Uterus (tissue), 4 donors: ENCODE measurements around the gene TAF5. TPM values are rescaled to one million over a fixed set of nuclear protein-coding genes. Genes with fewer than 3 reads are reported as not detected.

Experiments used
- DNase-seq, 2 donors: peaks; one replicate each; pipeline ENCODE4 v3.0.0-alpha.2; 2019 to 2020
- H3K27ac ChIP-seq, 2 donors: fragments of 200-600 bp; sonication (generic); 1 replicate in 1 of 2; 2 replicates in 1 of 2; pipeline ENCODE4 v1.5.1; 2016 to 2018
- H3K27me3 ChIP-seq, 2 donors: fragments of 200-600 bp; sonication (generic); one replicate each; pipeline ENCODE4 v1.5.1; 2018 to 2019; ENCODE audit warnings: control low read depth in 1 of 2
- H3K36me3 ChIP-seq, 2 donors: fragments of 200-600 bp; sonication (generic); one replicate each; pipeline ENCODE4 v1.5.1; 2019; ENCODE audit warnings: control low read depth in 1 of 2
- H3K4me1 ChIP-seq, 2 donors: fragments of 200-600 bp; sonication (generic); one replicate each; pipeline ENCODE4 v1.5.1; 2018 to 2019; ENCODE audit warnings: control low read depth in 1 of 2
- H3K4me3 ChIP-seq, 2 donors: fragments of 200-600 bp; sonication (generic); 1 replicate in 1 of 2; 2 replicates in 1 of 2; pipeline ENCODE4 v1.5.1; 2018 to 2019; ENCODE audit warnings: mild to moderate bottlenecking in 1 of 2
- H3K9me3 ChIP-seq, 2 donors: fragments of 200-600 bp; sonication (generic); one replicate each; pipeline ENCODE4 v1.5.1; 2019; ENCODE audit warnings: control low read depth in 1 of 2
- POLR2A ChIP-seq, 2 donors: fragments of 450-650 bp; IDR thresholded peaks; one replicate each; pipeline ENCODE4 v1.6.1; 2016; ENCODE audit warnings: antibody characterized with exemption in 2 of 2, mild to moderate bottlenecking in 1 of 2, moderate library complexity in 1 of 2
- intact Hi-C: fragments of 100-400 bp; cut with DNase I; formaldehyde crosslinking; loops from one replicate; pipeline ENCODE4 v1.15.1; 2023; ENCODE audit warnings: low total_unique reads
- total RNA-seq, 4 donors: library from RNA; depleted of rRNA in 3 of 4; stranded (reverse); fragments of >200 nt in 3 of 4; gene quantifications; one replicate each; pipeline versions ENCODE4 v1.1.0 to v1.2.4, GENCODE V29; 2014 to 2023
- TF ChIP-seq, protein P1 (sequence below), 4 experiments: fragments of 200-600 bp in 2 of 4; fragments of 450-650 bp in 2 of 4; sonication (generic) in 2 of 4; IDR thresholded peaks; one replicate each; pipeline ENCODE4 v1.5.1; 2016 to 2019; ENCODE audit warnings: antibody characterized with exemption in 4 of 4, mild to moderate bottlenecking in 2 of 4, moderate library complexity in 1 of 4
- donor health status: DM: yes; HTN: yes; CAD: no.

Gene TAF5
- total RNA-seq, 4 donors from 2014 or later = 1.8 to 8.6 (median 6.0) TPM

DNA sequence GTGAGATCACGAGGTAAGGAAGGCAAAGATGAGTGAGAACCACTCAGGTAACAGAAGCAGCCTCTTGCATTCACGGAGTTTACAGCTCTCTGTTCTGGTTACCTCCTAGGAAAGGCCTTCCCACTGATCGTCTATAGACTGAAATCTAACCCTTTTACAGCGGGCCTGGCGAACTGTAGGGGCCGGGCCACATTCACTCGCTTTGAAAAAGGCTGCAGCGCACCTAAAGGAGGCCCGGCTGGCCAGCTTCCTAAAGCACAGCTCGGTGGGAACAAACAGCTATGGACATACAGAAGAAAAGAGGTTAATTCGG is 27.9 kb downstream of the TAF5 start:
- TF ChIP-seq, protein P1, sequence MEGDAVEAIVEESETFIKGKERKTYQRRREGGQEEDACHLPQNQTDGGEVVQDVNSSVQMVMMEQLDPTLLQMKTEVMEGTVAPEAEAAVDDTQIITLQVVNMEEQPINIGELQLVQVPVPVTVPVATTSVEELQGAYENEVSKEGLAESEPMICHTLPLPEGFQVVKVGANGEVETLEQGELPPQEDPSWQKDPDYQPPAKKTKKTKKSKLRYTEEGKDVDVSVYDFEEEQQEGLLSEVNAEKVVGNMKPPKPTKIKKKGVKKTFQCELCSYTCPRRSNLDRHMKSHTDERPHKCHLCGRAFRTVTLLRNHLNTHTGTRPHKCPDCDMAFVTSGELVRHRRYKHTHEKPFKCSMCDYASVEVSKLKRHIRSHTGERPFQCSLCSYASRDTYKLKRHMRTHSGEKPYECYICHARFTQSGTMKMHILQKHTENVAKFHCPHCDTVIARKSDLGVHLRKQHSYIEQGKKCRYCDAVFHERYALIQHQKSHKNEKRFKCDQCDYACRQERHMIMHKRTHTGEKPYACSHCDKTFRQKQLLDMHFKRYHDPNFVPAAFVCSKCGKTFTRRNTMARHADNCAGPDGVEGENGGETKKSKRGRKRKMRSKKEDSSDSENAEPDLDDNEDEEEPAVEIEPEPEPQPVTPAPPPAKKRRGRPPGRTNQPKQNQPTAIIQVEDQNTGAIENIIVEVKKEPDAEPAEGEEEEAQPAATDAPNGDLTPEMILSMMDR (IDR thresholded peaks at IDR 0.05) = no peak
- no peak for TF ChIP-seq POLR2A (IDR thresholded peaks at IDR 0.05)
- no peaks in the 10 kb centered on the region for H3K27me3 ChIP-seq
- H3K27ac ChIP-seq = peak overlapping the region; percentile 73 to 83
- no peaks in the 10 kb centered on the region for H3K36me3 ChIP-seq
- DNase-seq = no peak
- peaks cover 0 to 13% of the 10 kb centered on the region in 2 donors for H3K4me1 ChIP-seq
- peak overlapping the region; percentile 72 to 82 for H3K4me3 ChIP-seq
- intact Hi-C loops = no loop called here
- H3K9me3 ChIP-seq = no peaks in the 10 kb centered on the region

DNA sequence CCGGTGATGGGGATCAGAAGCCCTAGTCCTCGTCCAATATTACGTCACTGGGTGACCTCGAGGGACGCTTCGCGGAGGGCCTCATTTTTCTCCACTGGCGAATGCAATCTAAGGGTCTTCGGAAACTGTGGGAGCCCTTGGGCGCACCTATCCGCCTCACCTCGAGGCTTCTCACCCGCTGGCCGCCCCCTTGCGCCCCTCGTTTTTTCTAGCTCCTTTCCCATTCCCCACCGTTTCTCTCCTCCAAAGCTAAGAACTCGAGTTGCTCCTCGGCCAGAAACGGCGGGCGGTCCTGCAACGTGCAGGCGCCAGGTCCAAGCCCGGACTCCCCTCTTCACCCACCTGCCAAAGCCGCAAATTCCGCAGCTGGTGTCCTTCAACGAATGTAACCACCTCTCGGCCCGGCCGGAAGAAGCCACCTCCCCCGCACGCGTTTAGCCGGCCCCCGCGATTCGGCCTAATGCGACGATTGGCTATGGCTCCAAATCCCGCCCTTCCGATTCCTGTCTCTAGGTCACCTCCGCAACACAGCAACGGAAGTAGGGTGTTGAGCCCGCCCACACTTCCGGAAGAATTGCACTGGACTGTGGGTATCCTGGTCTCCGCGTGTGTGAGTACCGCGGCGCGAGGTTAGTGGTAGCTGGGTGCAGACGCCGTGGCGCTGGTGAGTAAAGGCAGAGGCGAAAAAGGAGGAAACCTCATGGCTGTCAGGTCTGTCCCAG is 28.5 kb downstream of the TAF5 start, which contains the start of the genes ATP5MK and PDCD11:
Gene ATP5MK, minus strand, starts transcription at position 409 of the 722 bp plus-strand sequence. CDS start 4,018 bp downstream, outside the sequence.
Gene PDCD11, plus strand, starts transcription at position 560 of the 722 bp plus-strand sequence. CDS start 1,801 bp downstream, outside the sequence.
- intact Hi-C loops = no loop called here
- H3K4me1 ChIP-seq = peaks cover 0 to 13% of the 10 kb centered on the region in 2 donors
- no peaks in the 10 kb centered on the region for H3K36me3 ChIP-seq
- H3K9me3 ChIP-seq = no peaks in the 10 kb centered on the region
- H3K27ac ChIP-seq = peak within 1 kb of the TSS; percentile 73 to 83
- H3K4me3 ChIP-seq = peak within 1 kb of the TSS; percentile 72 to 82
- H3K27me3 ChIP-seq = no peaks in the 10 kb centered on the region
- peak; percentile 97 for DNase-seq
- TF ChIP-seq POLR2A (IDR thresholded peaks at IDR 0.05) = peak in 1 of 2 donors; percentile 61
- TF ChIP-seq, protein P1 (IDR thresholded peaks at IDR 0.05) = peak in 2 of 4 experiments; percentile 14 to 23

DNA sequence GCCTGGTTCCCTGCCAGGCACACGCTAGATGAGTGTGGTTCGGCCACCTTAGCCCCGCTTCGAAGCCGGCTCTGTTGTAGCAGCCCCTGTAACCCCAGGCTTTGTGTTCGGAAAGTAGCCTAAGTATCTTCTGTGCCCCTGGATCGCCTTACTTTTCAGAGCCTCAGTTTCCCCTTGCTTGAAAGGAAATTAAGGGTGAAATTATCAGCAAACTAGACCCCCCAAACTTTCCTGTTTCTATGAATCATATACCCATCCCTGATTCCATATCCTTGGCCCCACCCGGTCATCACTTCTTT is 29.0 kb downstream of the TAF5 start:
- H3K4me1 ChIP-seq = peaks cover 0 to 13% of the 10 kb centered on the region in 2 donors
- H3K27ac ChIP-seq = peak overlapping the region; percentile 57 to 73
- no peaks in the 10 kb centered on the region for H3K27me3 ChIP-seq
- intact Hi-C loops = no loop called here
- TF ChIP-seq POLR2A (IDR thresholded peaks at IDR 0.05) = no peak
- TF ChIP-seq, protein P1 (IDR thresholded peaks at IDR 0.05) = no peak
- H3K4me3 ChIP-seq = peak overlapping the region; percentile 72 to 82
- no peaks in the 10 kb centered on the region for H3K9me3 ChIP-seq
- no peak for DNase-seq
- no peaks in the 10 kb centered on the region for H3K36me3 ChIP-seq

DNA sequence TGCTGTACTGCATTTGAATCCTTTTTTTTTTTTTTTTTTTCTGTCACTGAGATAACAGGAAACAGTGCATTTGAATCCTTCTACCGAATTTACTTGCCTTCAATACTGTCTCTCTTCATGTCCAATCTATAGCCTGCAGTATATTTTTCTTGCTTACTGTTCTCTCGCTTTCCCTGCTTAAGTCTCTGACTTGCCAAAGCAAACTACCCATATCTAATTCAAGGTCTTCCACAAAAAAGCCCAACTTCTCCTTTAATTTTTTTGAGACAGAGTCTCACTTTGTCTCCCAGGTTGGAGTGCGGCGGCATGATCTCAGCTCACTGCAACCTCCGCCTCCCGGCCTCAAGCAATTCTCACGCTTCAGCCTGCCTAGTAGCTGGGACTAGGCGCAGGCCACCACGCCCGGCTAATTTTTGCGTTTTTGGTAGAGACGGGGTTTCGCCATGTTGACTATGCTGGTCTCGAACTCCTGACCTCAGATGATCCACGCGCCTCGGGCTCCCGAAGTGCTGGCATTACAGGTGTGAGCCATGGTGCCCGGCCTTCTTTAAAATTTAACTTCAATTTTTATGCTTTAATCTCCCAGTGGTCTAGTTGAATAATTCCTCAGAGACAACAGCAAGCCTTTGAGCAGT is 29.5 kb downstream of the TAF5 start:
- H3K4me3 ChIP-seq = peak overlapping the region; percentile 72 to 82
- peak overlapping the region in 1 of 2 donors; percentile 73 for H3K27ac ChIP-seq
- intact Hi-C loops = no loop called here
- H3K9me3 ChIP-seq = no peaks in the 10 kb centered on the region
- H3K27me3 ChIP-seq = no peaks in the 10 kb centered on the region
- peaks cover 0 to 13% of the 10 kb centered on the region in 2 donors for H3K4me1 ChIP-seq
- DNase-seq = no peak
- H3K36me3 ChIP-seq = no peaks in the 10 kb centered on the region
- TF ChIP-seq POLR2A (IDR thresholded peaks at IDR 0.05) = no peak
- TF ChIP-seq, protein P1 (IDR thresholded peaks at IDR 0.05) = no peak

DNA sequence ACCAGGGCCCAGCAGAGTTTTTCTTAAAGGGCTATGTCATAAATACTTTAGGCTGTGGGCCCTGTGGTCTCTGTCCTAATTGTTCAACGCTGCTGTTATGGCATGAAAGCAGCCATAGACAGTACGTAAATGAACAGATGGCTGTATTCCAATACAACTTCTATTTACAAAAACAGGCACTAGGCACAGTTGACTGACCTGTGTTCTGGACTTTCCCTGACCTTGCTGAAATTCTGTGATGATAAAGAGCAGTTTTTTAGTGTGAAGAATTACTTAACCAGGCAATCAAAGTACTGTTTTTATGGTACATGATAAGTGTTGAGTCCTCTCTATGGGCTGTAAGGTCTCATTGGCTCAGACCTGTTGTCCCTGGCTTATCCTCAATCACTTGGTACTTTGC is 45.8 kb downstream of the TAF5 start:
- no peaks in the 10 kb centered on the region for H3K9me3 ChIP-seq
- no peak for DNase-seq
- no peak for TF ChIP-seq POLR2A (IDR thresholded peaks at IDR 0.05)
- TF ChIP-seq, protein P1 (IDR thresholded peaks at IDR 0.05) = no peak
- H3K27me3 ChIP-seq = no peaks in the 10 kb centered on the region
- no peak overlapping the region for H3K27ac ChIP-seq
- H3K4me1 ChIP-seq = no peaks in the 10 kb centered on the region
- no peaks in the 10 kb centered on the region for H3K36me3 ChIP-seq
- H3K4me3 ChIP-seq = no peak overlapping the region
- intact Hi-C loops = no loop called here
